NCI-H1105 (cell line): Measurements from ENCODE around the gene TMEM130.
A peak's percentile ranks its signal among the peaks of the same experiment; 100 is the strongest.

Experiments used
- DNase-seq: peaks from one replicate; lab custom pipeline; 2025; lab: John Stamatoyannopoulos, UW

Gene TMEM130

GRCh38 chr7:98841179-98841997 is 28.4 kb downstream of the TMEM130 start:
- DNase-seq: peak; percentile 55

DNA sequence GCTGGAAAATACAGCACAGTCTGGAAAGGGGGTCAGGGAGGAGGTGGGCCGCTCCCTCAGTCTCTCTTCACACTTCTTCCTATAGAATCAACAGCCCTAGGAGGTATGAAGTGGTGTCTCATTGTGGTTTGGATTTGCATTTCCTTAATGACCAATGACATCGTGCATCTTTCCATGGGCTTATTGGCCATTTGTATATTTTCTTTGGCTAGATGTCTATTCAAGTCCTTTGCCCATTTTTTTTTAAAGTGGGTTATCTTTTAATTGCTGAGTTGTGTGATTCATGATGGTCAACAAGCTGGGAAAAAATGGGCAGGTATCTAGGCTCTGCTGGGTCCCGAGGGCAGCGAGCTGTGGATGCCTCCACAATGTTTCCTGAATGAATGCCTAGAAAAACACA is 29.1 kb downstream of the TMEM130 start:
- no peak for DNase-seq

- DNase-seq: no peak
Measured at GRCh38 chr7:98840096-98840495, 29.7 kb downstream of the TMEM130 start.

DNA sequence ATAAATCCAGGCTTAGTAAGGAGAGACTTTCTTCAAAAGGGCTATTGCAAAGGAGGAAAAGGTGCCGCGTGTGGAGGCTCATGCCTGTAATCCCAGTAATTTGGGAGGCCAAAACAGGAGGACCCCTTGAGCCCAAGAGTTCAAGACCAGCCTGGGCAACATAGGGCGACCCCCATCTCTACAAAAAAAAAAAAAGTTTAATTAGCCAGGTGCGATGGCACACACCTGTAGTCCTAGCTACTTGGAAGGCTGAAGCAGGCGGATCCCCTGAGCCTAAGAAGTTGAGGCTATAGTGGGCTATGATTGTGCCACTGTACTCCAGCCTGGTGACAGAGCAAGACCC is 32.2 kb downstream of the TMEM130 start:
- DNase-seq: no peak

- DNase-seq: peak; percentile 6
Measured at GRCh38 chr7:98836811-98837629, 32.8 kb downstream of the TMEM130 start.

- no peak for DNase-seq
Measured at GRCh38 chr7:98834949-98835348, 34.9 kb downstream of the TMEM130 start.

GRCh38 chr7:98833022-98833421 is 36.8 kb downstream of the TMEM130 start:
- DNase-seq: no peak

GRCh38 chr7:98831641-98832221 is 38.1 kb downstream of the TMEM130 start:
- DNase-seq: no peak

DNA sequence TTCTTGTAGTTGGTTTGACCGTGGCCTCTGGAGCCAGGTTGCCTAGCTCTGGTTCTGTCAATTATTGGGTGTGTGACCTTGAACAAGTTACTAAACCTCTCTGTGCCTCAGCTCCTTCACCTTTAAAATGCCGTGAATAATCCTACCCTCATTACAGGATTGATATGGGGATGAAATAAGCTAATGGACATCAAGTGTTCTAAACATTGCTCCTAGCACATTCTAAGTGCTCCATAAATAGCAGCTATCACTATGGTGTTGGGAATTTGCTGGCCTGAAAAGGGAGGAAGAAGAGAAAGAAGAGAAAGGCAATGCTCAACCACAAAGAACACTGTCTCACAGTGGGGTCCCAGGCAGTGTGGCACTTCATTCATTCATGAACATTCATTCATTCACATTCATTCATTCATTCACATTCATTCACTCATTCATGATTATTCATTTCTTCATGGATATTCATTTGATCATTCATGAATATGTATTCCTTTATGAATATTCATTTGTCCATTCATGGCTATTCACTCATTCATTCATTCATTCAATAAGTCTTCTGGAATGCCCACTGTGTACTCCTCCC is 38.8 kb downstream of the TMEM130 start:
- DNase-seq: no peak

- no peak for DNase-seq
Measured at GRCh38 chr7:98828368-98828767, 41.4 kb downstream of the TMEM130 start.

GRCh38 chr7:98827258-98827657 is 42.6 kb downstream of the TMEM130 start:
- DNase-seq: no peak

GRCh38 chr7:98826811-98827231 is 43.0 kb downstream of the TMEM130 start:
- DNase-seq: no peak

DNA sequence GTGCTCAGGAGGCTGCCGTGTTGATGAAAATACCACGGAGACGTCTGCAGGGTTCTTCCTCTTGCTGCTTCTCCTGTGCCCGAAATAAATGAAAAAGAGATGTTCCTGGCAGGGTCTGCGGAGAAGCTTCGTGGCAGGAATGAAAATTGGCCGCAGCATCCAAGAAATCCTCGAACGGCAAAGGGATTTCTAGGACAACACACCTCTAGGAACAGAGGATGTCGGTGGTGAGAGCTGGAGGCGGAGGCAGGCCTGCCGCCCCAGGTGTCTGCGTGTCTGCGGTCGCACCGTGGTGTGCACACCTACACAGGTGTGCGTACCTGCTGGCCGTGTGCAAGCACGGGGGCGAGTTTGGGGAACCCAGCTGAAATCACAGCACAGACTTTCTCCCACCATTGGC is 43.4 kb downstream of the TMEM130 start:
- no peak for DNase-seq

GRCh38 chr7:98823226-98823625 is 46.6 kb downstream of the TMEM130 start:
- no peak for DNase-seq

GRCh38 chr7:98821348-98821747 is 48.5 kb downstream of the TMEM130 start:
- no peak for DNase-seq

- DNase-seq: no peak
Measured at GRCh38 chr7:98816967-98817710, 52.7 kb downstream of the TMEM130 start.

DNA sequence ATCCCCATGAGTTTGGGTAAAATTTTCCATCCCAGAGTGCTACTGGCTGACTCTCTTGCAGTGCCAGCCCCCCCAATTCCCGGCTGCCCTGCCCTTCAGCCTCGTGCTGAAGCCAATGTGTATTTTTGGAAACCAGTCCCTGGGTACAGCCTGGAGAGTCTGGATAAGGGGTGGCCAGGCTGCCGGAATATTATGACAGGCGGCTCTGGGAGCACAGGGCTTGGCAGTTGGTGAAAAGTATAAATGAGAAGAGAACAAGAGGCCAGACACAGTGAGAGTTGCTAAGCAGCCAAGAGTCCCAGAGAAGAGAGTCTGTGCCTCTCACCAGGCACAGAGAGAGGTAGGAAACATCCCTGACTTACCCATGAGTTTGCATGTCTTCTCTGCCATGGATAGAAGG is 53.6 kb downstream of the TMEM130 start:
- DNase-seq: no peak

- DNase-seq: no peak
Measured at GRCh38 chr7:98815313-98815712, 54.5 kb downstream of the TMEM130 start.

DNA sequence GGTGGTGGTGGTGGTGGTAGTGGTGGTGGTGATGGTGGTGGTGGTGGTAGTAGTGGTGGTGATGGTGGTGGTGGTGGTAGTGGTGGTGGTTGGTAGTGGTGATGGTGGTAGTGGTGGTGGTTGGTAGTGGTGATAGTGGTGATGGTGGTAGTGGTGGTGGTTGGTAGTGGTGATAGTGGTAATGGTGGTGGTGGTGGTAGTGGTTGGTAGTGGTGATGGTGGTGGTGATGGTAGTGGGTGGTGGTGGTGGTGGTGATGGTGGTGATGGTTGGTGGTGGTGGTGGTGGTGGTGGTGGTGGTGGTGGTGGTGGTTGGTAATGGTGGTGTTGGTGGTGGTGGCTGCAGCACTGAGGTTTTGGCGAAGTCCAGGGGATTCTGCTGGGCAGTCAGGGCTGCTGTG is 58.5 kb downstream of the TMEM130 start:
- no peak for DNase-seq

DNA sequence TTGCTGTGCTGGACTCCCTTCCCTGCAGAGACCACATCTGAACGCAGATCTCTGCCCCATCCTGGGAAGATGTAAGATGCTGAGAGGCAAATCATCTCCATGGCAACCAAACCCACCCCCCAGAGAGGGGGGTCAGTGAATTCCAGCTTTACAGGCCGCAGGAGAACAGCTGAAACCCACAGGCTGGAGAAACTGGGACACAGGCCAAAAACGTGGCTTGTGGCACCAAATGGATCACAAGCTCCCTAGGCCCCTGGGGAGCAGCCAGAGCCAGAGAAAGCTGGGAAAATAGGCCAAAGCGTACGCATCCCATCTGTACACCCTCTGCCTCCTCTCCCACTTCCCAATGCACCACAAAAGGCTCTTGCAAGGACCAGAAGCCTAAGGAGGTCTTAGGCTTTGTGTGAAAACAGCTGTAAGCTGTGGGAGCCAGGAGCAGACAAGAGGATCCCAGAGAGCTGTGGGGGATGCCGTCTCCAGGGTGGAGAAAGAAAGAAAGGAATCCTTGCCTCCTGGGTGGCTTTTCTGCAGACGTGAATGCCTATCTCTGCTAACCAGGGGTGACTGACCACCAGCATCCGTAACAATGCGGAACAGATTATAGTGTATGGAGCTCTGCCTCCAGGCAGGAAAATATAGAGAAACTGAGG is 59.5 kb downstream of the TMEM130 start:
- peak; percentile 72 for DNase-seq

DNA sequence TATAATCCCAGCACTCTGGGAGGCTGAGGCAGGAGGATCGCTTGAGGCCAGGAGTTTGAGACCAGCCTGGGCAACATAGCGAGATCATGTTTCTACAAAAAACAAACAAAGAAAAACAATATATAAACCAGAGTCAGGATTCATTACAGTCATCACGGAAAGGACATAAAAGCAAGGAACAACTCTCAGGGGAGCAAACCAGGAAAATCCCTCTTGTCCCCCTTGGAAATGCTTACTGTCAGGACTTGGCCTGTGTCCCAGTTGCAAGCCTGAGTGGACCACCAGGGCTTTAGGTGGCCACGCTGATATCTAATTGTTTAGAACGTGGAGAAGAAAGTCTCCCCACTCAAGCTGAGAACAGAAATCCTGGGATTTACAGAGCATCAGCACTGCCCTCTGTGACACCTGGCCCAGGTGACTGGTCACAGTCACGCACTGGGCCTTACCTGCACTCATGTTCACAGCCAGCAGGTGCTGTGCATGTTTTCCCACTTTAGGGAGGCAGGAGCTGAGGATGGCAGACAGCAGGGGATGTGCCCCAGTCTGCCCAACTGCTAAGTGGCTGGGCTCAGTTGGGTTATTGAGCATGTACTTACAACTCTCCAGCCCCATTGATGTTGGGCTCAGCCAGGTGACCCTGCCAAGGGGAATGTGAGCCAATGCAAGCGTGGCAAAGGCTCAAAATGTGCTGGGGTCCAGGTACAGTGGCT is 60.9 kb downstream of the TMEM130 start:
- no peak for DNase-seq
